Activated T-helper 1 cell treated with Interleukin-2 at 50 U/mL for 16 hours (primary cell): ENCODE measurements around the gene HLA-DPA1.
"Not testable (repeated sequence)": the region's sequence is repeated elsewhere in the genome, so short reads cannot be mapped to it uniquely, and the experiment has no call there.

Source experiments
- DNase-seq: peaks from one replicate; pipeline ENCODE4 v3.0.0-alpha.2; 2020; ENCODE audit warnings: low read depth

HLA-DPA1 gene

DNA sequence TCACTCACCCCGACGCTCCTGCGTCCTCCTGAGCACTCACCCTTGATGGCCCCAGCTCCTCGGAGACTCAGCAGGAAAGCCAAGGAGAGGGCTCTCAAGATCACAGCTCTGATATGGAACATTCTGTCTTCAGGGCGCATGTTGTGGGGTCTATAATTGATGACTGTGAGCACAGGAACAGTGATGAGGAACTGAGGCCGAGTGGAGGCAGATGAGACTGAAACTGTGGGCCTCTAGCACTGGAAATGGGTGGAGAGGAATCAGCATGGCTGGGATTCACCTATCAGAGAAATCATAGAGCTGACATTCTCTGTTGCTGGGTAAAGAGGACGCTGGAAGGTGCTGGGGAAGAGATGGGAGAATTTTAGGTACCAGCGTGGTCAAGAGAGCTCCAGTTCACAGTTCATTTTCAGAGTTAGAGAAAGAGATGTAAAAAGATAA is at the start of gene HLA-DPA1:
HLA-DPA1 (minus strand) TSS at position 219 of the 441 bp plus-strand sequence.
- no peak for DNase-seq

DNA sequence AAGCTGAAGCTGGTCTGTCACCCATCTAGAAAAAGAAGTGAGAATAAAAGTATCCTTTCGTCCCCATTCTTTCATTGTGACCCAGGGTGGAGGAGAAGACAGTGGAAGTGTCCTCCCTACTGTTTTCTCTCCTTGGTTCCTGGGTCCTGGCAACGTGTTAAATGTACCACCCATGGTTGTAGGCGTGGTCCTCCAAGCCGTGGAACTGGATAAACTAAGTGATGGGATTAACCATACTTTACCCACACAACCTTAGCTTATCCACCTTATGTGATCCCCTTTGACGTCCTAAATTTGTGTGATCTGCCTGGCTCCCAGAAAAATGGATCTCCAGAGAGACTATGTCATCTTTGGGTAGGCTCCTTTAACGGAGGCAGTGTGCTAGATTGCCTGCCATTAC is 49.7 kb upstream of the HLA-DPA1 start:
- no peak for DNase-seq

DNA sequence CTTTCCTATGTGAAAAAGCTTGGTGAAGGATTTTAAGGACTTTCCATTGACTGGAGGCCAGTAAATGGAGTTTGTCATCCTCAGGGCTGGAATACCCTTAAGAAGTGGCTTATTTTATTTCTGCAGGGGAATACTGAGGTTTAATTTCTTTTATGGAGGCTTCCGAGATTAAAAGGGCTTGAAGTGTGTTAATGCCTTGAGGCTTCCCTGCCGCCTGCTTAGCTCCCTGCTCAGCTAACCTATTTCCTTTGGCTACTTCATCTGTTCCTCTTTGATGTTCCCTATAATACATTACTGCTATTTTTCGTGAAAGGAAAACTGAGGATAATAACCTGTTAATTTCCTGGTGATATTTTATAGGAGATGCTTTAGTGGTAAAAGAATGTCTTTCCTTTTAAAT is 46.6 kb upstream of the HLA-DPA1 start:
- no peak for DNase-seq

DNA sequence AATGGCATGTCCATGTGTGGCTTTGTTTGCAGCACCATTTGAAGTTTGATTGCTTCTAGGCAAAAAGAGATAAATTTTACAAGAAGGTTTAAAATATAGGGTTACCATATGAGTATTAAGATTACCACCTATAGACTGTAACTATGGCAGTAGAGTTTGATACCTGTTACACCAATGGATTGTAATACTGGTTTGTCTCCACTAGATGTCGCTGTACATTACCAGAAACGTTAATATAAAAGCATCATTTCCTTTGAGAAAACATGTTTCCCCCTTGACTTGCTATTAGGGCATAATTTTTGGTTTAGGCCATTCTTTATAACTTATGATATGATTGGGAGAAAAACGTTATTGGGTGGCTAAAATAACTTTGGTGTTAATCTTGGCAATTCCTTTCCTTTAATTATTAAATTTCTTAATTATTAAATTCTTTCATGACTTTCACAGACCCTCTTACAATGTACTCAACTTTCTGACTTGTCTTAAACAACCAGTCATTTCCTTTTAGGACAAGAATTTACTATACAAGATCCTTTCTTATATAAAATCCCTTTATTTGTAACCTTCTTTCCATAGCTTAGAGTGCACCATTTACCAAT is 45.2 kb upstream of the HLA-DPA1 start:
- DNase-seq: no peak

DNA sequence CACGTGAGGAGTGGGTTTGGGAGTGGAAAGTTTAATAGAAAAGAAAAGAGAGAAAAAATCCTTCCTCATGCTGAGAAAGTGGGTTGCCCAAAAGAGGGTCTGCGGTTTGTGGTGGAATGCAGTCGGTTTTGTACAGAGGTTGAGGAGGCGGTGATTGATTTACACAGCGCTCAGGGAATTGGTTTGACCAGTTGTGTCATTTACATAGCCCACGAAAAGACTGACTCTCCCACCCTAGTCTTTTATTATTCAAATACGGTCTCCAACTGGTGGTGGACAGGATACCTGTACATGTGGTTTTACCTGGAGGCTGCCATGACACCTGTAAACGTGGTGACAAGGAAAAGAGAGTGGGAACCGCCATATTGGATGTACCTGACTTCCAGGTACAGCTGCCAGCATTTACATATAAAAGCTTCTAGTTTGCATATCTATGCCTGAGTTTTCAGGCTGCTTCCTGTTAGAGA is 44.4 kb upstream of the HLA-DPA1 start:
- no peak for DNase-seq

DNA sequence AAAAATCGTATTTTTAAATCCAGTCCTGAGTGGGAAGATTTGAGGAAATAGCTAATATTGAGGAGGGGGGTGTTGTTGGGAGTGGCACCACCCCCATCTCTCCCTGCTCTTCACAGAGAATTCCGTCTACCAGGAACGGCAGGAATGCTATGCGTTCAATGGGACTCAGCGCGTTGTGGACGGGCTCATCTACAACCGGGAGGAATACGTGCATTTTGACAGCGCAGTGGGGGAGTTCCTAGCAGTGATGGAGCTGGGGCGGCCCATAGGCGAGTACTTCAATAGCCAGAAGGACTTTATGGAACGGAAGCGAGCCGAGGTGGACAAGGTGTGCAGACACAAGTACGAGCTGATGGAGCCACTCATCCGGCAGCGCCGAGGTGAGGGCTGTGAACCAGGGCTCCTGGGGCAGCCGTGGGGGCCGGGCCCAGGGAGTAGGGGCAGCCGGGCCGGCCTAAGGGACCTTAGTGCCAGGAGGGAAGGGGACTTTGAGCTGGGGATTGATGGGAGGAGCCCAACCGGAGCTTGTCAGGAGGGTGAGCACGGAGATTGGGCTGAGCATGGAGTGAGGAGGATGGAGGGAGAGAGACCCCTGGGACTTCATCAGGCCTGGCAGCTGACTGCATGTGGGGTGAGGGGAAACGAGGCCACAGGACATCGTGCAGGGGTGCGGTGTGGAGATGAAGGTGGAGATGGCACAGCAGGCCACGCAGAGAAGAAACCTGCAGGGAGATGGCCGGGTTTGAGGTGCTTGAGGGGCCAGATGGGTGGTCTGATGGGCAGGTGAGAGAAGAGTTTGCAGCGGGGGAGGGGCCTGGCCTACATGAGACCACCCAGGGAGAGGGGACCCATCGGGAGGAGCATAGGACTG is 43.6 kb upstream of the HLA-DPA1 start:
- DNase-seq: no peak

DNA sequence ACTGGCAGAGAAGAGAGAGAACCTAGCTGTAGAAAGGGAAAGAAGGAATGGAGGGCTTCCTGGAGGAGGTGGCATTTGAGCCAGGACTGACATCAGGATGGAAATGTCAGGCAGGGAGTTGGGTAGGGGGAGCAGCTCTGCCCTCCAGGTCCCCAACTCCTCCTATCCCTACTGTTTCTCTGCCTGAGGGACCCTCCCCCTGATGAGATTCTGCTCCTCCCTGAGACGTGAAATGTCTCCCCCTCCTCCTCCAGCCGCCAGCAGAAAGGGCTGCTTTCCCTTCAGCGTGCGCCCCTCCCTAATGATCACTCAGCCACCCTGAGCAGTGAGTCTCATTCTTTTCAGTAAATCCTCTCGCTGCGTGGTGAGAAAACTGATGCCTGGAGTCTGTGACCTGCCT is 43.0 kb upstream of the HLA-DPA1 start:
- no peak for DNase-seq

DNA sequence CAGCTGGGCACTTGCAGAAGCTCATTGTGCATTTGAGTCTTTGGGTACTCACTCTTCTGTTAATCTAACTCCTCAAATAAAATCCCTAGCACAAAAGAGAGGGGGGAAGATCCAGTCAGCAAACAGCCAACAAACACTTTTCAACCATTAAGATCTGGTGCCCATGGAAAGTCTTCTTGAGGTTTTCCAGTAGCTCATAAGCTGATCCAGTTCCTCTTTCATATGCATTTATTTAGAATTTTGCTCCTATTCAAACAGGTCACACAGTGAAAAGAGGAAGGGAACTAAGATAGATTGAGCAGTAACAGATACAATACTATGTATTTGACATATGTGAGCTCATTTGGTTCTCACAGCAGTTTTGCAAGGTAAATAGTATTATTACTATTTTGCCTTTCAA is 41.0 kb upstream of the HLA-DPA1 start:
- DNase-seq: no peak

DNA sequence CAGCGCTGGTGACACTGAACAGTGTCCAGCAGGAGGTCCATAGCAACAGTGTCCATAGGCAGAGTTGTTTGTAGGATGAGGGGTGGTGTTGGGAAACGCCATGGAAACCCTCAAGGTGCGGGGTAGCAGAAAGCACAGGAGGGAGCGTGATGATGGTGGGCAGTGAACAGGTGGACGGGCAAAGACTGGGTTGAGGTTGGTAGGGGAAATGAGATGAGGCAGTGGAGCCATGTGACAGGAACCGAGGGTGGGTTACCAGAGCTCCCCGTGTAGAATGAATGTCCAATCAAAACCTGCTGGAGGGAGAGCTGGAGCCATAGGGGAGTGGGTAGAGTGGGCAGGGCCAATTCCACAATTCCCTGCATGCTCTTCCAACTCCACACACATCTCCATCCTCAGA is 40.3 kb upstream of the HLA-DPA1 start:
- DNase-seq: no peak

DNA sequence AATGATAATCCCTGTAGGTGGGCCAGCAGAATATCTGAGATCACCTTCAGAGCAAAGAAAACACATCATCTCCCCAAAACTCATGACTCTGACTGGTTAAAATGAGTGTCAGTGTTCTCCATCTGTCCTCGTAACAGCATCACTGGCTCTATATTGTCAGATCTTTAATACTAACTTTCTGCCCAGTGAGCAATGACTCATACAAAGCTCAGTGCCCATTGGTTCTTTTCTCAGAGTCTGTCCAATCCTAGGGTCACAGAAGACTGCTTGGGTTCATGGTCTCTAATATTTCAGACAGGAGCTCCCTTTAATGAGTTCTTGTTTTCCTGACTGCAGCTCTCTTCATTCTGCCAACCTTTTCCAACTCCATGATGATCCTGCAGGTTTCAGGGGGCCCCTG is 38.7 kb upstream of the HLA-DPA1 start:
- DNase-seq: no peak

DNA sequence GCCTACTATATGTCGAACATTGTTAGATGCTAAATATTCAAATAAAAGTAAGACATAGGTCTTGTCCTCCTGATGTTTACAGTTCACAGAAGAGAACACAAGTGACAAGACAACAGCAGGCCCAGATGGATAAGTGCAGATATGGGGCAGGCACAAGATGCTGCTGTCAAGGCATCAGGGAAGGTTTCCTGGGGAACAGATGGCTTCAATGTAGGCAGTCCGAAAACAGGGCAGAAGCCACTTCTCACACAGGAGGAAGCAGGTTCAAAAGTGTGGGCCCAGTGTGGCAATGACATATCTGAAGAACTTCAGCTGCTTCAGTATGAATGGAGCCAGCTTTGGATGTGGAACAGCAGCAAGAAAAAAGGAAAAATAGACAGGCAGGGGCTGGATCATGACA is 34.9 kb upstream of the HLA-DPA1 start:
- no peak for DNase-seq

DNA sequence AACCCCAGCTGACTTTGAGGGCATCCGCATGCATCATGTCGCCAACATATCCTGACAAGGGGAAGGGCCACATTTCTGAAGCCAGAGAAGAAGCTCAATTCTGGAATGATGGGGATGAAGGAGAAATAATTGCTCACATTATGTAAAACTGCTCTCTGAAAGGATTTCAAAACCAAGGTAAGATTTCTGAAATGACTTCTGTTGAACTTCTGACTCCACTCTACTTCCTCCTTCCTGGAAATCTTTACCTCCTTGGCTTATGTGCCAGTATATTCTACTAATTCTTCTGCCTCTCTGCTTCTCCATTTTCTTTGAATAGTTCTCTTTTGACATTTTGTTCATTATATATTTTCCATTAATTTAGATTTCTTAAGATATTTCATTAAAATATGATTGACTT is 34.2 kb upstream of the HLA-DPA1 start:
- no peak for DNase-seq

DNA sequence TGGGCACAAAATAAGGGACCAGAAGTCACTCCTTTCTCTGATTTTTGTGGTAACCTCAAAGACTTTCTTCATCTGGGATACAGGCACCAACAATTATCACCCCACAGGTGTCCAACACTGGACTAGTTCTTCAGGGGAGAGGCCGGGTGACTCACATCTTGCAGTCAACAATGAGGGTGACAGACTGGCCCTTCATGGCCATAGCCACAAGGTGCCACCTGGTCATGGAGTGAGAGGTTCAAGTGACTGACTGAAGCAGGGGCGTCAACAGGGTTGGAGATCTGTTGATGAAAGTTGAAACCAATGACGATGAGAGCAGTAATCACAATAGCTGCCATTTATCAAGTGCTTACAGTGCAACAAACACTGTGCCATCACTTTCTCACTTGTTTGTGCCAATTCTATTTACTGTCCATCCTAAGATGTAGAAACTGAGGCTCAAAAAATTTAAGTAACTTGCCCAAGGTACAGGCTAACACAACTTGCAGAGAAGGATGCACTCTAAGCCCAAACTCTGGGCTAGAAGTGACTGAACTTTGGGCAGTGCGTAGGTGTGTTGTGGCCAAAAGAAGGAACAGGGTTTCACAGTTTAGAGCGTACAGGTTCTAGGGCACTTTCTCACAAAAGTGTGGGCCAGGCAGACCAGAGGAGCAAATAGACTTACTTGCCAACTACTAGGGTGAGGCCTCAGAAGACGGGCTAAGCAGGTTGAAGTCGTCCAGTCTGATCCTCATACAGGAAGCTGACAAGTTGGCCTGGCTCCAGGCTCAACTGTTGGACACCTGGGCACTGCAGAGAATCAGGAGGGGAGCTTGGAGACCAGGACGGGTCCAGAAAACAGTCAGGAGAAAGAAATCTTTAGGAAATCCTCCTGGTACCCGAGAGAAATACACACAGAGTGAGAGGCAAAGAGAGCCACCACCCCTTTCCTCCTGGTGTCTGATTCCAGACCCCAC is 32.7 kb upstream of the HLA-DPA1 start:
- DNase-seq: no peak

DNA sequence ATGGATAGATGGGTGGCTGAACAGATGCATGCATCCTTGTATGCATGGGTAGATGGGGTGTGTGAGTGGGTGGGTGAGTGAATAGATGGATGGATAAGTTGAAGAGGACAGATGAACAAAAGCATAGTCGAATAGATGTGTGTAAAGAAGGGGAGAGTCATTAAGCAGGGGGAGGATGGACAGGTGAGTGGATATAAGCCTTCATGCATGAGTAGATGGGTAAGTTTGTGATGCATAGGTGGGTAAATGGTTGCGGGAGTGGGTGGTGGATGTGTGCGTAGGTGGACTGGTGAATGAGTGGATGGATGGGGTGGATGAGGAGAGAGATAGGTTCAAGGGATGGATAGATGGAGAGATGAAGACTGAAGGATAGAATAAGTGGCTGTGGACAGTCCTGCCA is 31.9 kb upstream of the HLA-DPA1 start:
- no peak for DNase-seq

DNA sequence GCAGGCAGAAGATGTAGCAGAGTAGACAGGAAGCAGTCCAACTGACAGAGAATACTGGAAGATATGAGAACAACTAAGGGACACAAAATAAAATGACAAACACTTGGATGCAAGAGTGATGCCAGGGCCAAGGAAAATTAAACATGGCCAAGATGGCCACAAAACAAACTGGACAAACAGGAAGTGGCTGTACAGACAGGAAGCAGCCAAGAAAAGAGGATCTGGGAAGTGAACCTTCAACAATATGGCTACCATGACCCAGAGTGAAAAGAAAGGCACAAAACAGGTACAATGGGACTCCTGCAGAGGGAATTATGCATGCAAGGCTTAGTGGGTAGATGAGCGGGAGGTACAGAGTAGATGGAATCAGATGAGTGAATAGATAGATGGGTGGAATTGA is 31.4 kb upstream of the HLA-DPA1 start:
- no peak for DNase-seq

DNA sequence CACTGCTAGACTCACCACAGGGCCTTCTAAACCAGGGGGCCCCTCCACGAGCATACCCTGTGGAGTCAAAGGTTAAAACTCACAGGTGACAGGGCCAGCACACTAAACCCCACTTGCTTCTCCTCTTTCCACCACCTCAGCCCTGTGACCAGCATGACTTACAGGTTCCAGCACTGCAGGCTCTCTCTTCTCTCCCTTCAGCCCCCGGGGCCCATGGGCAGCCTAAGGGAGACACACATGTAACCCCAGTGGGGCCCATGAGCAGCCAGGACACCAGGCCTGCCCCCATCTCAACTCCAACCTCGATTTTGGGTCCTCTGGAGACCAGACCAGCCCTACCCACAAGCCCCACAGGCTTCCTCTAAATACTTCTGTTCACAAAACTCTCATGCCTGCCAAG is 30.3 kb upstream of the HLA-DPA1 start:
- DNase-seq: no peak

DNA sequence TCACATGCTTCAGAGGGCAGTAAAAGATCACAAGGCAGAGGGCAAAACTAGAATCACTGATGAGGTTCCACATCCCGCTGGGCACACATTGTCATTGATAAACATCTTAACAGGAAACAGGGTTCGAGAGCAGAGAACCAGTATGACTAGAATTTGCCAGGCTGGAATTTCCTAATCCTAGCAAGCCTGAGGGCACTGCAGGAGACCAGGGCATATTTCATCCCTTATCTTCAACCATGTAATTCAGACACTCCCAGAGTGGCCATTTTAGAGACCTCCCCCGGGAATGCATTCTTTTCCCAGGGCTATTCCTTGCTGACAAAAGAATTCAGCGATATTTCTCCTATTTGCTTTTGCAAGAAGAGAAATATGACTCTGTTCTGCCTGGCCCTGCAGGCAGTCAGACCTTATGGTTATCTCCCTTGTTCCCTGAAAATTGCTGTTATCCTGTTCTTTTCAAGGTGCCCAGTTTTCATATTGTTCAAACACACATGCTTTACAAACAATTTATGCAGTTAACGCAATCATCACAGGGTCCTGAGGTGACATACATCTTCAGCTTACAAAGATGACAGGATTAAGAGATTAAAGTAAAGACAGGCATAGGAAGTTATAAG is 27.8 kb upstream of the HLA-DPA1 start:
- not testable (repeated sequence) for DNase-seq

DNA sequence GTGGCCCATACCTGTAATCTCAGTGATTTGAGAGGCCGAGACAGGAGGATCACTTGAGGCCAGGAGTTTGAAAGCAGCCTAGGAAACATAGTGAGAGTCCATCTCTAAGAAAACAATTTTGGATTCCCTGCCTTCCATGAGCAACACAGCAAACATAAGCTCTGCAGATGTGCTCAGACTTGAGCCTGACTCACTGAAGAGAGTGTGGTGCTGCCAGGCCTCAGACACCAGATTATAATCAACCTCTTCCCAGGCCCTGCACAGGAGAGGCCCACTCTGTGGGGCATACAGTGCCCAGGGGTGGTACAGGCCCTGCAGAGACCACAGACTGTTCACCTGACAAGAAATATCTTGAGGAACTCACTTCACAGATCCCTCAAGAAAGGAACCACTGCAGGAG is 22.2 kb upstream of the HLA-DPA1 start:
- DNase-seq: no peak

DNA sequence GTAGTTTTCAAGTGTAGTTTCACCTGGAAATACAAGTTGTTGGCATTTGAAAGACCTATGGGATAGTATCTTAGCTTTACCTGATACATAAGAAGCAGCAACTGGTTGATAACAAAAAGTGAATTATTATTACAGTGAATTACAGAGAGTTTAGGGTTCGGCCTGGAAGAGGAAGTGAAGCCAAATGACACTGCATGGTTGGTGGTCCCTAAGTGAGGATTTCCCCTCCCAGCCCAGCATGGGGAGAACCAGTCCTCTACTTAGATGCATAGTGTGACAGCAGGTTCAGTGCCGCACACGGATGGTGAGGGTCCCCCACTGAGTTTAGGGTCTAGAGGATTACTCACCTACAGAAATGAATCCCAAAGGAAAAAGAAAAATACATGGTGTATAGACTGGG is 20.4 kb upstream of the HLA-DPA1 start:
- no peak for DNase-seq

DNA sequence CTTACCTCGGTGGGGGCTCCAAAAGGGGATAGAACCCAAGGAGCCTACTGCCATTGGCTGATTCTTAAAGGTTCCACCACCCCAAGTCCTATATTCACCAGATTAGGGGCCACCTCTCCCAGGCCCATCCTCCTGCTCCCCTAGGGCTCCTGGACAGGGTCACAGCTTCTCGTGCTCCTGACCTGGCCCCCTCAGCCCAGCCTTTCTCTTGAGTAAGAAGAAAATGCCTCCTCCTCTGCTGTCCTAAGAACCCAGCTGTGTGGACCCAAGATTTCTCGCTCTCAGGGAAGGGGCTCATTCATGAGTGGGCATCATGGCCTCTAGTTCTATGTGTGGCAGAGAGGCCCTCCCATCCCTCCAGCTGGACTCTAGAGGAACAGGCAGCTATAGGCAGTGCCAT is 18.9 kb upstream of the HLA-DPA1 start:
- DNase-seq: no peak

DNA sequence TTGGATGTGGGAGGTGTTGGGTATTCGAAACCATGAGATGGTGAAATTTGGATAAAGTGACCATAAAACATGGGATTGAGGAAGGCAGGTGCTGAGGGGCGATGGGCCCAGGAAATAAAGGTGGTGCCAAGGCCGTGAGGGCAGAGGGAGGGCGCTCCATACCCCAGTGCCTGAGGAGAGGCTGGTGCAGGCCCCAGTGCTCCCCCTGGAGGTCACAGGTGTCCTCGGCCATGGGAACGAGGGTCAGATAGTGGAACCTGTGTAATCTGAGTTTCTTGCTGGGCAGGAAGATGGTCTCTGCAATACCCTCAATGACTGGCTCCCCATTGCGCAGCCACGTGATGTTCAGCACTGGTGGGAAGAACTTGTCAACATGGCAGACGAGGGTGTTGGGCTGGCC is 18.5 kb upstream of the HLA-DPA1 start:
- peak; percentile 17 for DNase-seq
